Measurements from ENCODE around the gene FUT4.
"Not testable (repeated sequence)": the region's sequence is repeated elsewhere in the genome, so short reads cannot be mapped to it uniquely, and the experiment has no call there.

Gene FUT4

DNA sequence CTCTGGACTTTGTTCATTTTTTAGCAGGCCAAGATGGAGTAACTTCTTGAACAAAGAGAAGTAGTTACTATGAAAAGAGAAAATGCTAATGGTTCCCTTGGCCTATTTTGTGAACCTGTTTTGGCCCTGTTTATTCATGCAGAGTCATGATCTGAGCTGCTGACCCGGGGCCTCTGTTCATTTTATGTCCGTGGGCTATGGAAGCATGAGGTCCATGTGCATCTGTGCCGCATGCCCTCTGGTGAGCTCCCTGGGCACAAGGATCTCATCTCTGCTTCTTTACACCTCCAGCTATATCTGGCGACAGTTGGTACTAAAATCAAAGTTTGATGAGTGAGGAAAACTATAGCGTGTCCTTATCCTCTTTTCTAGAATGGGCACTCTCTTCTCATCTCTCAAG lies 24.5 kb downstream of the FUT4 start:
- DNase-seq = no peak

DNA sequence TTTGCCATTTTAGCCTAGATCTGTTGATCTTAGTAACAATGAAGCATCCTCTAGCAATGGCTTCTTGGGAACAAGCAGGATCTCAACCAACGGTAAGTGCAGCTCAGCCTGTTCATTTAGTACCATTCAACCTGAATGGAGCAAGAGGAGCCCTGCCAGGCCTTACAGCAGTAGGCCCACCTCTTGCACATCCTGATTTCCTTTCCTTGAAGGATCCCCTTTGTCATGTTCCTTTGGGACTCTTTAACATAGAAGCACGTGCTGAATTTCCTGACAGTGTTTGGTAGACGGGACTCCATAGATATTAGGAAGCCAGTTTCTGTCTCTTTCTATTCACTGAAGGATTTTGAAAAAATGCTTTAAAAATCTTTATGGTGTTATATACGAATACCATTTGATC lies 25.0 kb downstream of the FUT4 start:
- no peak for DNase-seq

DNA sequence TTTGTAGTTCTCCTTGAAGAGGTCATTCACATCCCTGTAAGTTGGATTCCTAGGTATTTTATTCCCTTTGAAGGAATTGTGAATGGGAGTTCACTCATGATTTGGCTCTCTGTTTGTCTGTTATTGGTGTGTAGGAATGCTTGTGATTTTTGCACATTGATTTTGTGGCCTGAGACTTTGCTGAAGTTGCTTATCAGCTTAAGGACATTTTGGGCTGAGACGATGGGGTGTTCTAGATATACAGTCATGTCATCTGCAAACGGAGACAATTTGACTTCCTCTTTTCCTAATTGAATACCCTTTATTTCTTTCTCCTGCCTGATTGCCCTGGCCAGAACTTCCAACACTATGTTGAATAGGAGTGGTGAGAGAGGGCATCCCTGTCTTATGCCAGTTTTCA lies 29.3 kb downstream of the FUT4 start:
- not testable (repeated sequence) for DNase-seq

- no peak for DNase-seq
Observed at GRCh38 chr11:94574193-94574961, 30.7 kb downstream of the FUT4 start.

DNA sequence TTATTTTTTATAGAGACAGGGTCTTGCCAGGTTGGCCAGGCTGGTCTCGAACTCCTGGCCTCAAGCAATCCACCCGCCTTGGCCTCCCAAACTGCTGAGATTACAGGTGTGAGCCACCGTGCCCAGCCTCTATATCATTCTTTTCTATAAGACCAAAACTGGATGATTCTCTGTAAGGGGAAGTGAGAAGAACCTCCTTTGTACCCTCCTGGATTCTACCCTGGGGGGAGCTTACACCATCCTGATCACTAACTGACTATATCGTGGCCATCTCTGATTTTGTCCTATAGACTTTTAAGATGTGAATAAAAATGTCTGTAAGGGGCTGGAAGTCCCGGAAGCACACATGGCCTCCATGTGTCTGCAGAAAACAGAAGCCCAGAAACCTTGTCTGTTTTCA lies 32.6 kb downstream of the FUT4 start:
- DNase-seq = no peak

DNA sequence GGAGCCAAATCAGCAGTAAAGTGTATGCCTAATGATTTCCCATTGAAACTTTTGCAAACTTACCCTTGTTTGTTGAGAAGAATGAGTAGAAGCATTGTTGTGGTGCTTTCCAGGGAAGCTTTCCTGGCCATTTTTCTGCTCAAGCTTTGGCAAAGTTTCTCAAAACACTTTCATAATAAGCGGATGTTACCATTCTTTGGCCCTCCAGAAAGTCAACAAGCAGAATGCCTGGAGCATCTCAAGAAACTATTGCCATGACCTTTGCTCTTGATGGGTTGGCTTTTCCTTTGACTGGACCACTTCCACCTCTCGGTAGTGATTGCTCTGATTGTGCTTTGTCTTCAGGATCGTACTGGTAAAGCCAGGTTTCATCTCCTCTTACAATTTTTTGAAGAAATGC lies 34.1 kb downstream of the FUT4 start:
- DNase-seq = no peak

DNA sequence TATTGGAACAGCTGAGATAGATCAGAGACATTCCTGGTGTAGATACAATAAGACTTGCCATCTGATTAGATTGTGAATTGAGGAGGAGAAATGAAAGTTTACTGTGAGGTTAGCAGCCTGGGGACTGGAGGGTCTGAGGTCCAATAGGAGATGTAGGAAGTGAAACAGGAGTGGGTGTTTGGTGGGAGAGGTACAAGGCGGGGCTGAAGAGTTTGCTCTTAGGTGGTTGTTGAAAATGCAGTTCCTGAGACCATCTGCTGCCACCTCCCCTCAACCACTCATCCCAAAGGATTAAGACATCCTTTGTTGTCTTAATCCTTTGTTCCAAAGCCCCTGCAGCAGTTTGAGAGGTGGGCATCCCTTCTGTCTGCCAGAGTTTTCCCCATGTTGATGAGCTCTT lies 38.2 kb downstream of the FUT4 start:
- DNase-seq = no peak

DNA sequence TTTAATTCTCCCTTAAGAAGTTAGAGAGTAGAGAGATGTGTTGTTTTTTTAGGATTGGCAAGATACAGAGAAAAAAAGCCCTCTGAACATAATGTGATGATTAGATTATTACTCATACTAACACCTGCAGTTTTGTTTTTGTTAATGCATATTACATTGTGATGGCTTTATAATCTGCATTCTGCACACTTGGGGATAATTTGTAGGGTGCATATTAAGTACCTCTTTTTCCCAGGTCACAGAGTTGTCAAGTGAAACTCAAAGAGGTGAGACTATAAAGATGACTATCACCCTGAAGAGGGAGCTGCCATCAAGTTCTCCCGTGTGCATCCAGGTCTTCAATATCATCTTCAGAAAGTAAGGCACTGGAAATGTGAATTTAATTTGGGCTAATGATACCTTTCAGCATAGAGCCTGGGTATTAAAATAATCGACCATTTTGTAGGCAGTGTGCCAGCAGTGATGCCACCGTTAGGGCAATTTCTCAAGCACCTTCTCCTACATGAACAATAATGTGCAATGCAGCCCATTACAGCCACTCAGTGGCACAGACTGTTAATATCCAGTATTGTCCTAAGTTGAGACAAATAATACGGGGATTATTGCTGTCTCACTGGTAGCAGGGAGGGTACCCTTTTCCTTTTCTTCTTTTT lies 39.6 kb downstream of the FUT4 start:
- no peak for DNase-seq

- no peak for DNase-seq
Observed at GRCh38 chr11:94583866-94584500, 40.3 kb downstream of the FUT4 start.

DNA sequence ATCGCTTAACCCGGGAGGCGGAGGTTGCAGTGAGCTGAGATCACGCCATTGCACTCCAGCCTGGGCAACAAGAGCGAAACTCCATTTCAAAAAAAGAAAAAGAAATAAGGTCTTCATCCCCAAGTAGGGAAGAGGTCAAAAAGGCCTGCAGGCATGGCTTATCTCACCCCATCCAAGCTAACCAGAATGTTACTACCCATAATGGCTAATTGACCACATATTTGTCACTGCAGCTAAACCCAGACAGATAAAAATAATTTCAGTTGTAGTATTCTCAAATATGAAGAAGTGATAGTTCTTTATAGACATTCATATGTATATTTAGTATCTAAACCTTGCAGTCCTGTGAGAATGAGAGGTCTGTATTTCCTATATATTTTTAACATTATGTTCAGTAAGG lies 41.3 kb downstream of the FUT4 start:
- no peak for DNase-seq

- DNase-seq = no peak
Observed at GRCh38 chr11:94585399-94585798, 41.7 kb downstream of the FUT4 start.

DNA sequence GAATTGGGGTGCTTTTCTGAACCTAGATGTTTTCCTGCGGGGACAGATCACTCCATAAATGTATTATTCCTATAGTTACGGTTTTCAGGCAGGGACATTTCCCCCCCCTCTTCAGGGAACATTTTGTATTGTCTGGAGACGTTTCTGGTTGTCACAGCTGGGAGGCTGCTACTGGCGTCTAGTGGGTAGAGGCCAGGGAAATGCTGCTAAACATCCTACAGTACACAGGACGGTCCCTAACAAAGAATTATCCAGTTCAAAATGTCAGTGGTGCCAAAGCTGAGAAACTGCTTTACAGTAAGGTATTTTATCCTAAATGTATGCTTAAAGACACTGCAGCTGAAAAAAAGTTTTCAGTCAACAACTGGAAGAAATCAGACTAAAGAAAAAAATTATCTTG lies 42.8 kb downstream of the FUT4 start:
- DNase-seq = no peak

- no peak for DNase-seq
Observed at GRCh38 chr11:94586978-94587377, 43.3 kb downstream of the FUT4 start.

- DNase-seq = no peak
Observed at GRCh38 chr11:94588366-94588942, 44.7 kb downstream of the FUT4 start.

DNA sequence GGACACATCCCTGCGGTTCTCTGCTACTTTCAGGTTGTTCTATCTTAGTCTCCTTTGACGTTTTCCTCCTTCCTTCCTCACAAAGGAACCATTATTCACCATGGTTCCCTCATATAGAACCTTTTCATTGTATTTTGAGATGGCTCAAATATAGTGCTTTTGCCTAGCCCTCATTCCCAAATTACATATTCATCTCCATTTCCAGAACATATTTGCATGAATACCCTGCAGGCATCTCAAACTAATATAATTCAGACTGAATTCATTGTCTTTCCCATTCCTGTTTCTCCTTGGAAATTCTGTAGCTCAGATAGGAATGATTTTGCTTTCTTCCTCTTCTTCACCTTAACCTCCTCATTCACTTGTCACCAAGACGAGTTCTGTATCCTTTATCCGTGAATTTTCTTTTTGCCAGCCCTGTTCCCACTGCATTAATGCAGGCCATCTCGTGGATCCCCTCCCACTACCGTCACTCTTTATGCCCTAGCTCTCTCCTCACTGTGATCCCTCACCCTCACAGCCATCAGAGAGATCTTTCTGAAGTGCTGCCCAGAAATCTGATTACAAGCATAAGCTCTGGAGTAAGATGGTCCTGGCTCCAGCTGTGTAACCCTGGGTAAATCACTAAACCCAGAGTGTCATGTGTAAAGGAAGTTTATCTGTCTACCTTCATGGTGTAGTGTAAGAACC lies 46.8 kb downstream of the FUT4 start:
- DNase-seq = no peak

- DNase-seq = no peak
Observed at GRCh38 chr11:94593030-94593429, 49.3 kb downstream of the FUT4 start.

GRCh38 chr11:94595076-94595475 lies 51.4 kb downstream of the FUT4 start:
- DNase-seq = no peak

GRCh38 chr11:94597896-94598295 lies 54.2 kb downstream of the FUT4 start:
- DNase-seq = no peak
